HCT116 (cell line): ENCODE data around the gene FAM24A.

Experiments used
- EZH2 ChIP-seq: fragments of 200-600 bp; sonication (generic); IDR thresholded peaks from 2 replicates; pipeline ENCODE4 v1.6.1; 2017; ENCODE audit warnings: antibody characterized with exemption, mixed run types
- EZH2phosphoT487 ChIP-seq: fragments of 200-600 bp; IDR thresholded peaks from 2 replicates; pipeline ENCODE4 v1.6.1; 2018; ENCODE audit warnings: antibody characterized with exemption, borderline replicate concordance
- POLR2A ChIP-seq: IDR thresholded peaks from 2 replicates; pipeline ENCODE4 v1.7.0; 2011; ENCODE audit warnings: borderline replicate concordance; ENCODE audit not compliant: insufficient read depth, insufficient read length; ENCODE audit errors: extremely low read depth
- POLR2AphosphoS5 ChIP-seq: IDR thresholded peaks from 2 replicates; pipeline ENCODE4 v1.6.1; 2011; ENCODE audit warnings: mild to moderate bottlenecking, low read depth, low read length, moderate library complexity
- RAD21 ChIP-seq: IDR thresholded peaks from 2 replicates; pipeline ENCODE4 v1.6.1; 2012; ENCODE audit warnings: low read depth, mild to moderate bottlenecking
- SIN3A ChIP-seq: IDR thresholded peaks from 2 replicates; pipeline ENCODE4 v1.6.1; 2012; ENCODE audit warnings: low read depth
- TCF7L2 ChIP-seq: IDR thresholded peaks from 2 replicates; pipeline ENCODE4 v1.7.0; 2011; ENCODE audit warnings: borderline replicate concordance, inconsistent platforms; ENCODE audit not compliant: insufficient read depth, insufficient read length; ENCODE audit errors: extremely low read depth
- YY1 ChIP-seq: IDR thresholded peaks from 2 replicates; pipeline ENCODE4 v1.6.1; 2011; ENCODE audit warnings: low read length, low read depth, moderate library complexity, mild to moderate bottlenecking; ENCODE audit not compliant: insufficient replicate concordance; ENCODE audit errors: extremely low read depth
- ZNF274 ChIP-seq: fragments of 200-500 bp; sonication (Bioruptor generic); IDR thresholded peaks from 2 replicates; pipeline ENCODE4 v1.6.1; 2014; ENCODE audit warnings: mild to moderate bottlenecking, low read depth, low read length, inconsistent platforms
- TF ChIP-seq, protein P1 (sequence below), 3 experiments: fragments of 200-600 bp in 1 of 3; sonication (generic) in 1 of 3; IDR thresholded peaks in 2 of 3; conservative IDR thresholded peaks in 1 of 3; 2 replicates each; pipeline ENCODE4 v1.5.1; 2012 to 2017; ENCODE audit warnings: low read depth in 2 of 3, low read length in 2 of 3, antibody characterized with exemption in 1 of 3, borderline replicate concordance in 1 of 3, control low read depth in 1 of 3, mild to moderate bottlenecking in 1 of 3, mixed read lengths in 1 of 3, mixed run types in 1 of 3, moderate library complexity in 1 of 3; ENCODE audit not compliant: insufficient read depth in 1 of 3
- TF ChIP-seq, protein P2 (sequence below): IDR thresholded peaks from 2 replicates; pipeline ENCODE4 v1.6.1; 2012
- TF ChIP-seq, protein P3 (sequence below): IDR thresholded peaks from 2 replicates; pipeline ENCODE4 v1.6.1; 2011; ENCODE audit warnings: mild to moderate bottlenecking, low read length, moderate library complexity; ENCODE audit not compliant: insufficient replicate concordance; ENCODE audit errors: extremely low read depth

DNA sequence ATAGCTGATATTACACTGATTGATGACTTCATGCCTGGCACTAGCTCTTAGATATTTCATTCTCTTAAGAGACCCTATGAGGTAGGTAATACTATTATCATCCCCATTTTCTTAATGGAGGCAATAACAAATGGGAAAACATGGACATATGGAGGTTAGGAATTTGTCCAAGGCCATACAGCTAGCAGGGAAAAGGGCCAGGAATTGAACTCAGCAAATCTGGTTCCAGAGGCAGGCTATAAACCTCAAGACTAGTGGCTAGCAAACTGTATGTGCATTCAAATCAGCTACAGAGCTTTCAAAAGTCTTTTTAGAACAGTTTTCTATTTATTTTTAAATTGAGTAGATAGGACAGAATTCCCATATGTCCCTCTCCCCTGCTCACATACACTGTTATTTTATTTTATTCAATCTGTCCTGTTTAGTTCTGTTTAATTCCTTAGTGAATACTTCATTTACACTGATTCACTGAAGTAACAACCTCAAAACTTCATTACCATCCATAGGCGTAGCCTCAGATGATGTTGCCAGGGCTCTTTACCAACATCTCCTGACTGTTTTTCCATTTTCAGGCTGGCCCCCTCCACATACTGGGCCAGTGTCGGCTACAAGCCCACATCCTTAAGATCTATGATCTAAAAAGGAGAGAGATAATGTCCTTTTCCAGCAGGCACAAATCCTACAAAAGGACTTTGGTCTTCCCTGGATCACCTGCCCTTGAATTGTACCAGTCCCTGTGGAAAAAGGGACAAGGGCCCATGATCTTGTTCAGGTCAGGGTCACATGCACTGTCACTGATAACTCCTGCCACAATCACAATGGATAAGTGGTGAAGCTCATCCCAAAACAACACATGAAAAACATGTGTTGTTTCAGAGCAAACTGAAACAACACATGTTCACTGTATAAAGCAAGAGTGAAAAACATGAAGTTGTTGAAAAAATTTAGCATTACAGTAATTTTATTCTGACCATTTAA is 46.9 kb upstream of the FAM24A start:
- no peak for TF ChIP-seq EZH2
- TF ChIP-seq, protein P1, sequence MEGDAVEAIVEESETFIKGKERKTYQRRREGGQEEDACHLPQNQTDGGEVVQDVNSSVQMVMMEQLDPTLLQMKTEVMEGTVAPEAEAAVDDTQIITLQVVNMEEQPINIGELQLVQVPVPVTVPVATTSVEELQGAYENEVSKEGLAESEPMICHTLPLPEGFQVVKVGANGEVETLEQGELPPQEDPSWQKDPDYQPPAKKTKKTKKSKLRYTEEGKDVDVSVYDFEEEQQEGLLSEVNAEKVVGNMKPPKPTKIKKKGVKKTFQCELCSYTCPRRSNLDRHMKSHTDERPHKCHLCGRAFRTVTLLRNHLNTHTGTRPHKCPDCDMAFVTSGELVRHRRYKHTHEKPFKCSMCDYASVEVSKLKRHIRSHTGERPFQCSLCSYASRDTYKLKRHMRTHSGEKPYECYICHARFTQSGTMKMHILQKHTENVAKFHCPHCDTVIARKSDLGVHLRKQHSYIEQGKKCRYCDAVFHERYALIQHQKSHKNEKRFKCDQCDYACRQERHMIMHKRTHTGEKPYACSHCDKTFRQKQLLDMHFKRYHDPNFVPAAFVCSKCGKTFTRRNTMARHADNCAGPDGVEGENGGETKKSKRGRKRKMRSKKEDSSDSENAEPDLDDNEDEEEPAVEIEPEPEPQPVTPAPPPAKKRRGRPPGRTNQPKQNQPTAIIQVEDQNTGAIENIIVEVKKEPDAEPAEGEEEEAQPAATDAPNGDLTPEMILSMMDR (IDR thresholded peaks at IDR 0.05 in 2 of 3, conservative IDR thresholded peaks at IDR 0.05 in 1 of 3; ENCODE audit: borderline replicate concordance in 1 of 3, insufficient read depth in 1 of 3, low read depth in 2 of 3, low read length in 2 of 3) = no peak
- TF ChIP-seq POLR2AphosphoS5 = no peak
- TF ChIP-seq SIN3A = no peak
- TF ChIP-seq ZNF274 = no peak
- TF ChIP-seq, protein P2, sequence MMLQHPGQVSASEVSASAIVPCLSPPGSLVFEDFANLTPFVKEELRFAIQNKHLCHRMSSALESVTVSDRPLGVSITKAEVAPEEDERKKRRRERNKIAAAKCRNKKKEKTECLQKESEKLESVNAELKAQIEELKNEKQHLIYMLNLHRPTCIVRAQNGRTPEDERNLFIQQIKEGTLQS = no peak
- no peak for TF ChIP-seq TCF7L2
- no peak for TF ChIP-seq POLR2A
- TF ChIP-seq RAD21 = no peak
- TF ChIP-seq YY1 = no peak
- TF ChIP-seq, protein P3, sequence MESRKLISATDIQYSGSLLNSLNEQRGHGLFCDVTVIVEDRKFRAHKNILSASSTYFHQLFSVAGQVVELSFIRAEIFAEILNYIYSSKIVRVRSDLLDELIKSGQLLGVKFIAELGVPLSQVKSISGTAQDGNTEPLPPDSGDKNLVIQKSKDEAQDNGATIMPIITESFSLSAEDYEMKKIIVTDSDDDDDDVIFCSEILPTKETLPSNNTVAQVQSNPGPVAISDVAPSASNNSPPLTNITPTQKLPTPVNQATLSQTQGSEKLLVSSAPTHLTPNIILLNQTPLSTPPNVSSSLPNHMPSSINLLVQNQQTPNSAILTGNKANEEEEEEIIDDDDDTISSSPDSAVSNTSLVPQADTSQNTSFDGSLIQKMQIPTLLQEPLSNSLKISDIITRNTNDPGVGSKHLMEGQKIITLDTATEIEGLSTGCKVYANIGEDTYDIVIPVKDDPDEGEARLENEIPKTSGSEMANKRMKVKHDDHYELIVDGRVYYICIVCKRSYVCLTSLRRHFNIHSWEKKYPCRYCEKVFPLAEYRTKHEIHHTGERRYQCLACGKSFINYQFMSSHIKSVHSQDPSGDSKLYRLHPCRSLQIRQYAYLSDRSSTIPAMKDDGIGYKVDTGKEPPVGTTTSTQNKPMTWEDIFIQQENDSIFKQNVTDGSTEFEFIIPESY = no peak
- TF ChIP-seq EZH2phosphoT487 = no peak
